HepG2 (cell line): ENCODE data around the gene RINL. TPM values are rescaled to one million over a fixed set of nuclear protein-coding genes. Genes with fewer than 3 reads are reported as not detected.

Source experiments
- DPF2 ChIP-seq: sonication (generic); formaldehyde crosslinking; IDR thresholded peaks from 2 replicates; pipeline ENCODE4 v1.4.0; 2020; ENCODE audit warnings: mild to moderate bottlenecking, low read depth, missing genetic modification reagents, borderline replicate concordance
- EHMT2 ChIP-seq: fragments of 200-600 bp; sonication (generic); IDR thresholded peaks from 2 replicates; pipeline ENCODE4 v1.7.0; 2017; ENCODE audit warnings: antibody characterized with exemption, low read depth, low read length, borderline replicate concordance
- GZF1 ChIP-seq: sonication (generic); formaldehyde crosslinking; IDR thresholded peaks from 2 replicates; pipeline ENCODE4 v1.5.1; 2020; ENCODE audit warnings: mild to moderate bottlenecking, missing genetic modification reagents
- ISX ChIP-seq: sonication (generic); formaldehyde crosslinking; conservative IDR thresholded peaks from 2 replicates; pipeline ENCODE4 v1.5.0; 2020; ENCODE audit warnings: missing genetic modification reagents
- RARA ChIP-seq: IDR thresholded peaks from 2 replicates; pipeline ENCODE4 v1.6.1; 2016; ENCODE audit warnings: missing genetic modification reagents, missing compliant biosample characterization
- ZEB1 ChIP-seq: IDR thresholded peaks from 2 replicates; pipeline ENCODE4 v1.6.1; 2012; ENCODE audit warnings: mild to moderate bottlenecking, low read depth, inconsistent platforms; ENCODE audit not compliant: insufficient replicate concordance
- ZMYM3 ChIP-seq: sonication (generic); formaldehyde crosslinking; IDR thresholded peaks from 2 replicates; pipeline ENCODE4 v1.5.1; 2020; ENCODE audit warnings: mild to moderate bottlenecking, missing genetic modification reagents
- ZNF362 ChIP-seq: sonication (generic); formaldehyde crosslinking; IDR thresholded peaks from 2 replicates; pipeline ENCODE4 v1.4.0; 2020; ENCODE audit warnings: missing genetic modification reagents, mild to moderate bottlenecking, borderline replicate concordance
- ZNF674 ChIP-seq: sonication (generic); formaldehyde crosslinking; IDR thresholded peaks from 2 replicates; pipeline ENCODE4 v1.5.0; 2020; ENCODE audit warnings: low read depth, mild to moderate bottlenecking, missing genetic modification reagents
- ZNF737 ChIP-seq: sonication (generic); formaldehyde crosslinking; IDR thresholded peaks from 2 replicates; pipeline ENCODE4 v1.5.0; 2020; ENCODE audit warnings: missing genetic modification reagents, mild to moderate bottlenecking, borderline replicate concordance
- ZNF761 ChIP-seq: sonication (generic); formaldehyde crosslinking; conservative IDR thresholded peaks from 2 replicates; pipeline ENCODE4 v1.4.0; 2020; ENCODE audit warnings: mild to moderate bottlenecking, missing genetic modification reagents
- ZSCAN12 ChIP-seq: sonication (generic); formaldehyde crosslinking; IDR thresholded peaks from 2 replicates; pipeline ENCODE4 v1.9.0; 2021; ENCODE audit warnings: mild to moderate bottlenecking, missing genetic modification reagents
- ZSCAN21 ChIP-seq: sonication (generic); formaldehyde crosslinking; IDR thresholded peaks from 2 replicates; pipeline ENCODE4 v1.8.0; 2022; ENCODE audit warnings: mild to moderate bottlenecking, missing genetic modification reagents, moderate library complexity, borderline replicate concordance
- polyA plus RNA-seq, 8 experiments: library from polyadenylated mRNA; depleted of rRNA in 3 of 8; stranded (reverse) in 7 of 8; unstranded in 1 of 8; fragments of >200 nt; fragmentation: Illumina TruSeq in 4 of 8; extraction: Trizol in 4 of 8; gene quantifications; 2 replicates each; pipeline versions ENCODE4 v1.2.1 to v1.2.3, GENCODE V29; 2011 to 2016; ENCODE audit warnings: low read depth in 4 of 8, missing spikeins in 1 of 8, mixed read lengths in 1 of 8; ENCODE audit not compliant: insufficient read depth in 1 of 8
- total RNA-seq, 5 experiments: library from RNA; depleted of rRNA; stranded (reverse); fragments of >200 nt; fragmentation: Illumina TruSeq; extraction: Trizol; gene quantifications; 2 replicates each; pipeline ENCODE4 v1.2.3, GENCODE V29; 2016; ENCODE audit warnings: low read depth in 1 of 5
- TF ChIP-seq, protein P1 (sequence below): sonication (generic); formaldehyde crosslinking; IDR thresholded peaks from 2 replicates; pipeline ENCODE4 v1.5.0; 2020; ENCODE audit warnings: missing genetic modification reagents

RINL gene
- total and polyA plus RNA-seq, 2 of the 13 experiments (the other 11 are each of a cell fraction or from before 2014, with no cell fraction given), result 11.4 to 18.0 TPM

DNA sequence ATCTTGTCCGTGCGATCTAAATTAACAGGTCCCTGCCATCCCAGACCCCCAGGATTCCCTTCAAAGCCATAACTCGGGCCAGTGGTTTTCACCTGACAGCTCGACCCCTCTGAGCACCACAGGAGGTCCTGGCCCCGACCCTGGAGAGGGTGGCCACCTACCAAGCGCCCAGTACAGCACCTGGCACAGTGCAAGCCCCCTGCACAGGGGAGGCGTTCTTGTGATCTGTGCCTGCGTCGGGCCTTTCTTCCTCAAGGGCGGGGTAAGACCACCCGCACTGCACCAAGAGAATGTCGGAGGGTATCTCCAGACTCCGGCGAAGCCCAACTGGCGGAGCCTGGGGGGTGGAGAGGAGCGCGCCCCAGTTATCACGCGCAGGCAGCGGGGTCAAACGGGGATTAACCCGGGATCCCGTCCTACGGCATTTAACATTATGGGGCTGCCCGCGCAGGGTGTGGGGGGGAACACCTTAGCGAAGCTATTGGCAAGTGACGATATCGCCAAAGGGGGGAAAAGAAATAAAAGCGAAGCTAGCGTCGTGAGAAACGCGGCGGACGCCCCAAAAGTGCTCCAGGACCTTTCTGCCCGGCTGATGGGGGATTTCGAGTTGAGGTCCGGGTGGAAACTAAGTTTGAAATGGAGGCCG lies 27.0 kb downstream of the RINL start (continued):
- TF ChIP-seq ZNF362 (CRISPR knock-in tag) (no peak), ZNF761 (CRISPR knock-in tag) (peak; percentile 5; the same call in 1 of the 2 replicates), ZSCAN21 (CRISPR knock-in tag) (no peak), EHMT2 (no peak), RARA (CRISPR knock-in tag) (no peak), ZSCAN12 (CRISPR knock-in tag) (no peak), GZF1 (no peak), ZEB1 (peak; percentile 7), ZNF674 (CRISPR knock-in tag) (no peak), ZNF737 (CRISPR knock-in tag) (no peak; the same call in 1 of the 2 replicates), ISX (CRISPR knock-in tag) (0 out of 2 replicates have a peak, but pooled peaks have one; percentile 33), DPF2 (CRISPR knock-in tag) (no peak), ZMYM3 (no peak)
- TF ChIP-seq, protein P1, sequence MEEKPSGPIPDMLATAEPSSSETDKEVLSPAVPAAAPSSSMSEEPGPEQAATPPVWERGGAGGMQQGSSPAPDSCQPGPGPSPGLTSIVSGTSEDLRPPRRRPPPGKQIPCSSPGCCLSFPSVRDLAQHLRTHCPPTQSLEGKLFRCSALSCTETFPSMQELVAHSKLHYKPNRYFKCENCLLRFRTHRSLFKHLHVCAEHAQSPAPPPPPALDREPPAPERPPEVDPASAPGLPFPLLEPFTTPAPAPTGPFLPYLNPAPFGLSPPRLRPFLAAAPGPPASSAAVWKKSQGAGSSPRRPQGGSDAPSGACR (CRISPR knock-in tag), result peak; percentile 55; the same call in 1 of the 2 replicates
